GM12874 (cell line): ENCODE measurements around the gene VPS33A.

ENCODE experiments used
- CTCF ChIP-seq: IDR thresholded peaks from 2 replicates; pipeline ENCODE4 v1.5.1; 2011; ENCODE audit warnings: low read depth, mild to moderate bottlenecking, control low read depth, low read length, moderate library complexity; ENCODE audit not compliant: insufficient read depth

VPS33A gene

GRCh38 chr12:122283680-122284079, 17.4 kb upstream of the VPS33A start:
- no peak for TF ChIP-seq CTCF

GRCh38 chr12:122282061-122282460, 15.8 kb upstream of the VPS33A start:
- TF ChIP-seq CTCF, result no peak

- no peak for TF ChIP-seq CTCF
Measured at GRCh38 chr12:122276242-122276641, 9.9 kb upstream of the VPS33A start.

GRCh38 chr12:122275459-122275858, 9.2 kb upstream of the VPS33A start:
- TF ChIP-seq CTCF, result no peak

GRCh38 chr12:122265886-122266229, 436 bp downstream of the VPS33A start:
- TF ChIP-seq CTCF, result no peak

- TF ChIP-seq CTCF, result no peak
Measured at GRCh38 chr12:122265476-122265875, 818 bp downstream of the VPS33A start.

- no peak for TF ChIP-seq CTCF
Measured at GRCh38 chr12:122250536-122250935, 15.8 kb downstream of the VPS33A start.

- TF ChIP-seq CTCF, result no peak
Measured at GRCh38 chr12:122250047-122250446, 16.2 kb downstream of the VPS33A start.
